Stimulated activated CD4-positive, alpha-beta T cell treated with anti-CD3 and anti-CD28 coated beads, Interleukin-12 subunit alpha, Interleukin-12 subunit beta, amount 100 ng/mL, for 4 hours (primary cell): ENCODE results near the gene MAB21L2.

Experiments
- DNase-seq: peaks from one replicate; pipeline ENCODE4 v3.0.0-alpha.2; 2020

MAB21L2 gene

DNA sequence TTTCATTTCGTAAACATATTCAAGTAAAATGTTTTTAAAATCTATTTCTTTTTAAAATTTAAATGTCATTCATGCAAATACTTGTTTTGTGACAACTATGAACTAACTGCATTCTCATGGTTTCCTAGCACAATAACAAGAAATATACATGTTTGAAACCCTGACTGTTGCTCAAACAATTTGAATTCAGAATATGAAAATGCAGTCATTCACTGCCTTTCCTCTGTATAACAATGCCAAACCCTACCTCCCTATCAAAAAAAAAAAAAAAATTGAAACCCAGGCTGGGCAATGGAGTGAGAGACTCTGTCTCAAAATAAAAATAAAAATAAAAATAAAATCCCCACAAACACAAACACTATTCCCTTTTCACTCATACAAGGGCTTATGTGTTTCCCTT is 42.1 kb downstream of the MAB21L2 start:
- DNase-seq, result no peak

DNA sequence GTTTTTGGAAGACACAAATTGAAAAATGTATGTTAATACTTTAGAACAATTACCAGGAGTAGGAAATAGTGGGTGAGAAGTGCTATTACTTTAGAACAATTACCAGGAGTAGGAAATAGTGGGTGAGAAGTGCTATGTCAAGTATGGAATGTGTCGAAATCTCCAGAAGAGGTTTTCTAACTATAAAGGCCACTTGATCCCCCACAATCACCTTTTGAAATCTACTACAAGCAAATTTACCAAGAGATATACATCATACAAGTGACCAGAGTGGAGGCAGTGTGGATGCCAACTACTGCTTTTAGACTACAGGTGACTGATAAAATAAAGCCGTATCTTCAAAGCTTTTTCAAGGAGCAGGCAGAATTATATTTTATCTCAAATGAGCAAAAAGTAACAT is 43.1 kb downstream of the MAB21L2 start:
- no peak for DNase-seq

DNA sequence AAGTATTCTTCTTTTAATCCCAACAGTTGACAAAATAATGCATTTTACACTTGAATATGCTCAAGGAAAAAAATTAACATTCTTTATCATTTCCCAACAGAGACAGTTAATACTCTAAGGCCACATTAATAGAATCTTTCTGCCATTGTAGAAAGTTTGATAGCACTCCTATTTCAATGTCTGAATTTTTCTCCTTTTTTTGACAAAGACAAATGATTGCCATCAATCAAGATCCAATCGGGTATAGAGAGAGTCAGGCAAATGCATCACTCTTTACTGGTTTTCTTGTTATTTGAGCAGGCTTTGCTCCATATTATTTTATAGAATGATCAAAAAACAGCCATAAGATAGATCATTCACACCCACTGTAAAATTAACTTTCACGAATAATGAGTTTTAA is 46.1 kb downstream of the MAB21L2 start:
- DNase-seq, result no peak

GRCh38 chr4:150632639-150633038 is 50.7 kb downstream of the MAB21L2 start:
- DNase-seq, result no peak
